Hypothalamus (tissue), 51 donors: ENCODE data around the gene CCDC148.
"Not testable (repeated sequence)": the region's sequence is repeated elsewhere in the genome, so short reads cannot be mapped to it uniquely, and the experiment has no call there.

Experiments used
- DNase-seq, 51 donors: peaks; one replicate each; lab custom pipeline; 2025; lab: John Stamatoyannopoulos, UW

Gene CCDC148

DNA sequence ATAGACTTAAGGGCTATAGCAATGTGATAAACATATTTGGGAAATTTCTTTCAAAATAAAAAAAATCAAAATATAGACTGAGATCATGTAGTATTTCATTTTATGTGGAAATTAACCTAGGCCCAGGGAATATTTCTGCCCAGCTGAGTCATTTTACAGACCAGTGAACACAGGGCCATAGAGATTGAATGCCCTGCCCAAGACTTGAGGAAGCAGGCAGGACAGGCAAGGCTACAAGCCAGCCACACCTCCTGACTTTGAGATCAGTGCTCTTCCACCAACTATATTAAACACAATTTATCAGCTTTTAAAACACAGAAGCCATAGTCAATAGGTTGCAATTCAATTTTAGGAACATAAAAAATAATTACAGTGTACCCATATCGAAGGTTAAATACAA, 12.9 kb downstream of the CCDC148 start:
- no peak for DNase-seq

DNA sequence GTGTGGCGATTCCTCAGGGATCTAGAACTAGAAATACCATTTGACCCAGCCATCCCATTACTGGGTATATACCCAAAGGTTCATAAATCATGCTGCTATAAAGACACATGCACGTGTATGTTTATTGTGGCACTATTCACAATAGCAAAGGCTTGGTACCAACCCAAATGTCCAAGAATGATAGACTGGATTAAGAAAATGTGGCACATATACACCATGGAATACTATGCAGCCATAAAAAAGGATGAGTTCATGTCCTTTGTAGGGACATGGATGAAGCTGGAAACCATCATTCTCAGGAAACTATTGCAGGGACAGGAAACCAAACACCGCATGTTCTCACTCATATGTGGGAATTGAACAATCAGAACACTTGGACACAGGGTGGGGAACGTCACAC, 17.5 kb downstream of the CCDC148 start:
- DNase-seq: not testable (repeated sequence)

- not testable (repeated sequence) for DNase-seq
These were observed 22.8 kb downstream of the CCDC148 start for GRCh38 chr2:158433716-158434115.

GRCh38 chr2:158432117-158432516, 24.4 kb downstream of the CCDC148 start:
- no peak for DNase-seq

DNA sequence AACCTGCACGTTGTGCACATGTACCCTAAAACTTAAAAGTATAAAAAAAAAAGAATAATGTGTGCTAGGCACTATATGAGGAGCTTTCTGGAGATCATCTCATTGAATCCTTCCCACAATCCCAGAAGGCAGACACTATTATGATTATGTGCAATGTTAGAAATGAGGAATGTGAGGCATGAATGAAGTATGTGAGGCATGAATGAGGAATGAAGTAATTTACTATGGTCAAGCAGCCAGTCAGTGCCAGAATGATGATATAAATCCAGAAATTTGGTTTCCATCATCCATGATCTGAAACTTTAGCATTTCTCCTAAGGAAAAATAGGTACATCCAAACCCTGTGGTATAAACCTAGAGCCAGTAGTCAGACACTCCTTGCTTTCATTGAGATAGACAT, 42.0 kb downstream of the CCDC148 start:
- no peak for DNase-seq

GRCh38 chr2:158413581-158413980, 43.0 kb downstream of the CCDC148 start:
- DNase-seq: no peak

- no peak for DNase-seq
These were observed 44.3 kb downstream of the CCDC148 start for GRCh38 chr2:158412206-158412605.

- no peak for DNase-seq
These were observed 44.8 kb downstream of the CCDC148 start for GRCh38 chr2:158411748-158412147.

DNA sequence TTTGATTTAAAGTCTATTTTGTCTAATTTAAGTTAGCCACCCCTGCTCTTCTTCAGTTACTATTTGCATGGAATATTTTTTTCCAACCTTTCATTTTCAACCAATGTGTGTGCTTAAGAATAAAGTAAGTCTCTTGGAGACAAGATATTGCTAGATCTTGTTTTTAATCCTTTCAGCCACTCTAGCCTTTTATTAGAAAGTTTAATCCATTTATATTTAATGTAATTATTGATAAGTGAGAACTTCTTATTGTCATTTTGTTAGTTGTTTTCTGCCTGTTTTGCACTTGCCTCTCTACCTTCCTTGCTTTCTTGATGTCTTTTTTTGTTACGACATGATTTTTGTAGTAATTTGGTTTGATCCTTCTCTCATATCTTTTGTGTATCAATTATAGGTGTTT, 46.4 kb downstream of the CCDC148 start:
- no peak for DNase-seq

DNA sequence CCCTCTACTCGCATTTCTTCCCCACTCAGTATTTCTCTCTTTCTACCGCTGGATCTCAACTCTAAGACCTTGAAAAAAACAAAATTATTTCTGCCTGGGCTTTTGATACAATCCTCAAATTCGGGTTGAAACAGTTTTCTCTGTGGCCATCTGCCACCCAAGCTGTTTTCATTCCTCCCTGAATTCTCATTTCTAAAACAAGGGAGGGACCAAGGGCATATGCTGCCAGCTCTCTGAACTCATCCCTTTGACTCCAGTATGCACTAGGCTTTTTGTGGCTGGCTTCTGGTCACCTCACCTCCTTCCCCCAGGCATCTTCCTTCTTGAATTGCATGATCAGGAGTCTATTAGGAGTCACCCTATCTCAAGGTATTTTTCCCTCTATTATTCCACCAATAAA, 49.5 kb downstream of the CCDC148 start:
- DNase-seq: no peak

- DNase-seq: no peak
These were observed 51.2 kb downstream of the CCDC148 start for GRCh38 chr2:158405341-158405740.

DNA sequence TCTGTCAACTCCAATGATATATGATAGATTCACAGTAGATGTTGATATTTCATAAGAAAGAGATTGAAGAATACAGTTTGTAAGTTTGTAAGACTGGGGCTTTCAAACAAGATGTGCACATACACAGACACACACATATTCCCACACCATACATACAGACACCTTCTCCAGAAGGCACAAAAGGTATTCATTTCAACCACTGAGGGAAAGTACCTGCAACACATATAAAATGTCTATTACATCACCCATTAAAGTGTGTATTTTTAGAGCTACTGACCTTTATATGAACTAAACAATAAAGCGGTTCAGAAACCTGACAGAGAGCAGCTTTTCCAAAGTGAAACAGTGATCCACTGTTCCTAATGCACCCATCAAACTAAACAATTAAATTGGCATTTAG, 53.3 kb downstream of the CCDC148 start:
- DNase-seq: no peak

DNA sequence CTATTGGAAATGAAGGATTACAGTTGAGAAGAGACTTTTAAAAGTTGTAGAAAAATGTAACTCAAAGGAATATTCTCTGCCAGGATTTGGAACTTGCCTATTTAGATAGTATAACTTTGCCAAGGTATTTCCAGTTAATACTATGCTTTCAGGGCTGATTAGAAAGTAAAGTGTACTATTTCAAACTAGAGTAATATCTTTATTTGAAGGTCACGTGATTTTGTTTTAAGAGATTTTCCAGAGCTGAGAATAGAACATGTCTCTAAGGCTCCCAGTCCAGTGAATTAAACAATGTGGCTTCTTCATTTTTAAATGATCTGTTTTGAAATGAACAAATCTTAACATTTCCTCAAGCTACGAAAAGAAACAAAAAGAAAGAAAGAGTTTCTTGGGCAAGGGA, 53.9 kb downstream of the CCDC148 start:
- DNase-seq: no peak

- no peak for DNase-seq
These were observed 61.4 kb downstream of the CCDC148 start for GRCh38 chr2:158395166-158395565.

GRCh38 chr2:158394453-158394852, 62.1 kb downstream of the CCDC148 start:
- no peak for DNase-seq

DNA sequence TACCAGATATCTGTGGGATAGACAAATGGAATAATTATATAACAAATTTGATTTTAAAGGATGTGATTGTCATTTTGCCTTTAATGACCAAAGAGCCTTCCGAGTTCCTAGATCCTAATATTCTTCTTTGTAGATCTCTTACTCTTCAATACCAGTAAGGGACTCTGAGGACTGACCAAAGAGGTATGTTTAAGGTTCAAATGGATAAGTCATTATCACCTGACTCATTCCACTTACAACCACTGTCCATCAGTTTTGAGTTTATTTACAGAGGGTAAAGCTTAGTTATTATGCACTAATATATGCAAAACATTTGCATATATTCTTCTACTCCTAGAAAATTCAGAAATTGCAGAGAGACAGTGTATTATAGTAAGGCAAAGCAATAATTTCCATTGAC, 62.7 kb downstream of the CCDC148 start:
- DNase-seq: no peak

DNA sequence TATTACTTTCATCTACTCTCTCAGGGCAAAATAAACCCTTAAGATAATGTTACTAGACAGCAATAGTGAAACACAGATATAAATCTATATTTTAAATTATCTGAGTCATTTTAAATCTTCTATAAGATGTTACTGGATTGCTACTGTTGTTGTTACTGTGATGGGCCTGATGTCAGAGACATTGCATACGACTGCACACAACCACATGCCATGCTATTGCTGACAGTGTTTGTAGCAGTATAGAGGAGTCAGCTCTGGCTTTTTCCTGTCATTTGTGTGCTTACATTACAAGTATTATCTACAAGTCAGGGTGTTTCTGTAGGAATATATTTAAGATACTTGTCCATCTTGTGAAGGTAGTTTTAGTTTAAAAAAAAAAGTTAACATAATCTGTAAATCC, 63.9 kb downstream of the CCDC148 start:
- no peak for DNase-seq

DNA sequence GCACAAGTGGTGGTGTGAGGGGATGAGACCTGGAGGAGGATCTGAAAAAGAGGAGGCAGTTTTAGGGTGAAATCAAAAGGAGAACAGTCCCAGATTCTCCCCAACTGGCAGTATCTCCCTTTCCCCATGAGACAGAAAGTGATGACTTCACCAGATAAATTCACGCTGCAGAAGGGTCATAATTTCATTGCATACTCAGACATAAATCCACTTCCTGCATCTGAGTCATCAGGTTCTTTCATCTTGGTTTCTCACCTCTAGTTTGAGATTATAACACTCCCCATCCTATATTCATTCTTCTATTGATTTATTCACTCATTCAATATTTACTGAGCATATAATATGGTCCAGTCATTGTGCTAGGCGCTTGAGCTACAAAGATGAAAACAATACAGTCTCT, 64.7 kb downstream of the CCDC148 start:
- DNase-seq: no peak

DNA sequence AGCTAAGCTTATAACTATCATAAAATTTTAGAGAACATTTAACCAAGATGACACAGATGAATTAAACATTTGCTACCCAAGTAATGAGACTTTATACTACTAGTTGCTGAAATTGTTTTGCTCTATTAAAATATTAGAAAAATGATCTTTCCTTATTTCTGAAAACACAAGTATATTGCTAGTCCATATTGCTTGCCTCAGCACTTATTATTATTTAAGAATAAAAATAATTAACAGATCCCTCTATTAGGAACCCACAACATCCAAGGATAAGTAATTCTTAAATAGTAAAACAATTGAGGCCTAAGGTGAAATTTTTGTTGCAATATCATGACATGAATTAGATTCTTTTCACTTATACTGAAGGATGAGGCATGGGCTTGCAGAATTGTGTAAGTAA, 65.2 kb downstream of the CCDC148 start:
- DNase-seq: no peak

- DNase-seq: no peak
These were observed 68.4 kb downstream of the CCDC148 start for GRCh38 chr2:158388159-158388558.

DNA sequence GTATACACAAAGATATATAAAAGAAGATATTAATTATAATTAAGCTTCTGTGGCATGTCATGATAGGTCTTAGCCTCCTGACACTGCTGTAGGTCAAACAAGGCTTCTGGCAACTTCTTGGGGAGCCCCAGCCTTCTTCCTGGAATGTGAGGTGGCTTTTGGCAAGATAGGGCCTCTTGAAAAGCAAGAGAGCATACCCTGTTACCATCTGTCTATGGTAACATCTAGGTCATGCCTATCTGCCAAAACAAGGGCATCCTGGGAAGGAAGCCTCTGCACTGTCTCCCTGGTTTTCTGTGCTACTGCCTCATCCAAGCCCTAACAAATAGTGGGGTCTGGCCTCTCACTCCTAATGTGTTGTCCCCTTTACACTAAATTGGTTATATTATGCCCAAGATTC, 70.9 kb downstream of the CCDC148 start:
- DNase-seq: no peak

- no peak for DNase-seq
These were observed 74.6 kb downstream of the CCDC148 start for GRCh38 chr2:158381978-158382377.

GRCh38 chr2:158381205-158381604, 75.3 kb downstream of the CCDC148 start:
- no peak for DNase-seq

DNA sequence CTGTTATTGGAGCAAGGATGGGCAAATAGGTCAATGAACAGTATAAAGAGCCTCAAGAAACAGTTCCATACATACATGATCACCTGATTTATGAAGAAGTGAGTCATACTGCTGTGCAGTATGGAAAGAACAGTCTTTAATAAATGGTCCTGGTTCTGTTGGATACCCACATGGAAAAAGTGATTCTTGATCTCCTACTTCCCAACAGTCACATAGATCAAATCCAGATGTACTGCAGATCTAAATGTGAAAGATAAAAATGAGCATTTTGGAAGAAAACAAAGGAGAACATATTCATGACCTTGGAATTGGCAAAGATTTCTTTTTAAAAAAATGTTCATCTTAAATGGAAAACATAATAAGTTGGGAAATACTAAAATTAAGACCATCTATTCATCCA, 75.8 kb downstream of the CCDC148 start:
- no peak for DNase-seq
